Epidermal melanocyte (primary cell): ENCODE measurements around the gene RUFY3.
"Not testable (repeated sequence)": the region's sequence is repeated elsewhere in the genome, so short reads cannot be mapped to it uniquely, and the experiment has no call there.

Source experiments
- DNase-seq: peaks from one replicate; pipeline ENCODE4 v3.0.0; 2011; ENCODE audit warnings: low spot score; ENCODE audit not compliant: insufficient read length

Gene RUFY3

DNA sequence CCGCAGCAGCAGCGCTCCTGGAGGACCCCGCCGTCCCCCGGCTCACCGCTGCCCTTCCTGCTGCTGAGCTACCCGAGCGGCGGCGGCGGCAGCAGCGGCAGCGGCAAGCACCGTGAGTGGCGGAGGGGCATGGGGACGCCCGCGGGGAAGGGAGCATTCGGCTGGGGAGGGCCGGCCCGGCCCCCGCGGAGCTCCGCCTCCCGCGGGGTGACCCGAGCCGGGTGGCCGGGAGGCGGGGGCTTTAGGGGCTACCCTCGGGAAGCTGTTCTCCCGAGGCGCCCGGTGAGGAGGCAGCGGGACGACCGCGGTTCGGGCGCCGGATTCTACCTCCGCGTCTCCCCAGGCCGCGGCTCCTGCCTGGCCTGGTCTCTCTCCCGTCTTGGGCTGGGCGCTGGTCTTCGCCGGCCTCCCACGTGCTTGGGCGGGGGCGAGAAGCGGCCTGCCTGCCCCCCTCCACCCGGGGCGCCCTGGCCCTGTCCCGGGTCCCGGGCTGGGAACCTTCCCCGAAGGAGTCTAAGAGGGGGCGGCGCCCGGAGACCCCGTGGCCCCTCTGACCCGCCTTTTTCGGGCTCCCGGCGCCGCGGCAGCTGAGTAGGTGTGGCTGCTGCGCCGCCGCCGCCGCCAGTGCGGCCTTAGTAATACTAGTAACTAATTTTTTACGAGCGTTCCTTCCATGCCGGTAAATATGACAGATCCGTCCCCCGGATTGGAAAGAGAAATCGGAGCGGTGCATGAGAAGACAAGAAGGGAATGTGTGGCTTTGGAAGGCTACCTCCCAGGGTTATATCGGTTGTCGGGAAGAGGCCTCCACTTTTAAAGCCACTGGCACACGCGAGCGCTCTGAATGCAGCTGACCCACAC is 16.4 kb upstream of the RUFY3 start:
- peak; percentile 47 for DNase-seq

DNA sequence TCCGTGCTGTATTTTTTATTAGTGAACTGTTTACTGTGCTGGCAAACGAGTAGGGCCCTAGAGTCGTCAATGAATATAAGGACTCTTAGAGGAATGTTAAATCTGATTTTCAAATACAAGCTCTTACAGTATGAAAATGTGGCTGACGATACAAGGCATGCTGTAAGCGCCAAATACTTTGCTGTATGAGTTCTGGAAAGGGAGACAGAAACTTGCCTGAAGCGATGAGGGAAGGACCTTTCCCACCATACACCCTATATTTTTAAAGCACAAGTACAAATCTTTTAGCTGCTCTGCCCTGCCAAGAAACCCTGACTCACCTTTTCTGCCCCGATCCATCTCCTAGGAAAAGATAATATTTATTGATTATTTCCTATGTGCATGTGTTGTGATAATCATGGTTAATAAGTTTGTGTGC is 15.7 kb upstream of the RUFY3 start:
- no peak for DNase-seq

DNA sequence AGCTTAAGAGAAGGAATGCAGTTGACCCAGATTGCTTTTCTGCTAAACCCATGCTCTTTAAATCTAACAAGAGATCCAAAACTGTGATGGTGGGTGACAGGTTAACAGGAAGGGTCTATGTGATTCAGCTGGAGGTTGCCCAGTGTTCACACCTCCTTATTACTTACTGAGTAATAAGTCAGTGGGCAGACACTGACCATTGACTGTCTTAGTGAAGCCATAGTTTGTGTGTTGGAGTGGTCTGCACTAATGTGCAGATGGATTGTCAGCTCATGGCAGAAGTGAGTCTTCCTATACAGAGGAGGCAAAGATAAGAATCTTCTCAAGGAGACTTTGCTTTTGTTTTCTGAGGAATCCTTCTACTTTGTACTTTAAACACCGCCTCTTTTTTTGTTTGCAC is 15.2 kb upstream of the RUFY3 start:
- no peak for DNase-seq

DNA sequence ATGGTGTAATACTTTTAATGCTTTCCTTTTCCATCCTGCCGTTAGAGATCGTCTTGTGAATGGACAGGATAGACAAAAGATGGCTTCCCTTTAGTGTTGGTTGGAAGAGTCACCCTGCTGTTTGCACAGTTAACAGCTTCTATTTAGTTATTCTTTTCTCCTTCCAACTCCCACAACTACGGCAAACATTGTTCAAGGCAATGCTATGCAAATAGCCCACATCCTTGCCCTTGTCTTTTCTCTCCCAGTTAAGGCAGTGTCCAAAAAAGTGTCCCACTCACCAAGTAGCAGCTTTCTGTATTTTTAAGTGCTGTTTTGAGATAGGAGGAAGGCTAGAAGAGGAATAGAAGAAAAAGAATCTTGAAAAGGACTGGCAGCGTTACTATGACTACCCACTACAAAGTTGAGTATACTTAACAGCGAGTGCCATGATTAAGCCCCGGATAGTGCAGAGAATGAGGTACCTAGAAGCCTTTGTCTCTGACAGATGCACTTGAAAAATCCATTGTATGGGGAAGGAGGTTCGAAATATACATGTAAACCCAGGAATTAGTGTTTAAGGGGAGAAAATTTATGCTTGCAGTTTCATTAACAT is 12.1 kb upstream of the RUFY3 start:
- DNase-seq = no peak

DNA sequence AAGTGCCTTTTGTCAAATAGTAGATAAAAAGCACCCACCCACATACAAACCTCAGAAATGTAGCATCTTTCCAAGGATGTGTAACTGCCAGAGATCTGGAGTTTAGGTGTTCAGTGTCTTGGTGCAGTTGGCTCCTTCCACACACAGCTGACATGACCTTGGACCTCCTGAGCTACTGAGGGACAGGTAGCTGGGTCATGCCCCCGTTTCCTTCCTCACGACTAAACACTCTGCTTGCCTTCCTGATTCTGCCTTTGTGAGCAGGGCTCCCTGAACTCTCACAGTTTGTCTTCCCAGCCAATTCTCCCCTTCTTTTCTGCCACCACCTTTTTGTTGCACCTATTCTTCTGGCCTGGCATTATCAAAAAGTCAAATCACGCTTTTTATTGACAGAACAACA is 10.2 kb upstream of the RUFY3 start:
- no peak for DNase-seq

DNA sequence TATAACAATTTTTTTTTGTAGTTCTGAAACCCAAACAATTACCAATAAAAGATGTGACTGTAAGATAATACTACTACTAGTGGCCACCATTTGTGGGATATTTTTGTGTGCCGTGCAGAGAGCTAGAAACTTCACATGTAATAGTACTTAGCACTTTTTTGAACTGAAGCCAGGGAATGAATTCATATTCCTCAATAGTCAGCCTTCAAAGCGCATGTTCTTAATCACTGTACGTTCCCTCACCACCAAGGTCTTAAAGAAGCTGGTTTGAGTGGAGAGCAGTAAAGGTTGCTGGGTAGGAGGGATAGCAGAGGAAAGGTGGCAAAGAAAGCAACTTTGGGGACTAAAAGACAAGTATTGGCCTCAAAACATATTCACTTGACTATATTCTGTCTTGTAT is 9.6 kb upstream of the RUFY3 start:
- DNase-seq = no peak

DNA sequence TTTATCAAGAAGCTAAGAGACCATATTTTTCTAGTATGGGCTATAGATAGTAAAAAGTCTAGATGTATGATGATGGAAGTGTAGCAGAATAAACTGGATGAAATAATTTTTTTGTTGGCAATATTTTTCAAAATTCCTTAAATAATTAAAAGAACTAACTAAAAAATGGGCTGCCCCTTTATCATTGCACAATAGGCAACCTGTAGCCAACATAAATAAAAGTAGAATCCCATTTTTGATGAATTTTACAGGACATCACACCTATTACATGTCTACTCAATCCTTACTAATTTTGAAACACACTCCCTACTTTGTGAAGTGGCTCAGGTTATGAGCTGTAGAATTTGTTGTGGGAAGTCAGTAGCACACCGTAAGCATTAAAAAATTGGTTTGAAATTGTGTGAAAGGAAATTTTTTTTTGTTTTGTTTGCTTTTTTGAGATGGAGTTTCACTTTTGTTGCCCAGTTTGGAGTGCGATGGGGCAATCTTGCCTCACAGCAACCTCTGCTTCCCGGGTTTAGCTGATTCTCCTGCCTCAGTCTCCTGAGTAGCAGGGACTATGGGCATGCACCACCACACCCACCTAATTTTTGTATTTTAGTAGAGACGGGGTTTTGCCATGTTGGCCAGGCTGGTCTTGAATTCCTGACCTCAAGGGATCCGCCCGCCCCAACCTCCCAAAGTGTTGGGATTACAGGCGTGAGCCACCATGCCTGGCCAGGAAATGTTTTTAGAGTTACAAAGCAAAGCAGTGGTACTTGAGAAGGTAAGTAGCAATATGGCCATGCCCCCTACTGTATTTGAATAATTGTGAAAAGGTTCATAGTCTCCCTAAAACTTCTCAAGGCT is 8.9 kb upstream of the RUFY3 start:
- no peak for DNase-seq

DNA sequence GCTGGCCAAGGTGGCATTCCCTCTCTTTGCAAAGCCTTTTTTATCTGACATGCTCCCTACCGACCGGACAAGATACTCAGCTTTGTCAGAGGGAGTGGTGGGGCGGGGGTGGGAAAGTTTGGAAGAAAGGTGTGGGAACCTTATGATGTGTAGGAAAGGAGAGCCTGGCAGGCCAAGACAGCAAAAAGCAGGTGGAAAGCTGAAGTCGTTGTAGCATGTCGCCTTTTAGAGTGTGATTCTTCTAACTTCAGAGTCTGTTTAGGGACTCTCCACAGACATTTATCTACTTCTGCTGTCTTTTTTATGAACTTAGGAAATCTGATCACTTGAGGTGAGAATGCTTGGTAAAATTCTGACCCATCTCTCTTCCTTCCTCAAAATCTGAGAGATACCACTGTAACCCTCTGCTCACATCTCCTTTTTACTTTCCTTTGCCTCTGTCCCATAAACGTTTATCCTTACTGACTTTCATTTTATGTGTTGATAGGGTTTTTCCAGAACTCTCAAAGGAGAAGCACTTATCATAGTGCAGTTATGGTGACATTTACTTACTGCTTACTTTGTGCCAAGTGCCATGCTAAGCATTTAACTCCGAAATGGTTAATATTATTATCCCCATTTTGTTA is 8.2 kb upstream of the RUFY3 start:
- no peak for DNase-seq

DNA sequence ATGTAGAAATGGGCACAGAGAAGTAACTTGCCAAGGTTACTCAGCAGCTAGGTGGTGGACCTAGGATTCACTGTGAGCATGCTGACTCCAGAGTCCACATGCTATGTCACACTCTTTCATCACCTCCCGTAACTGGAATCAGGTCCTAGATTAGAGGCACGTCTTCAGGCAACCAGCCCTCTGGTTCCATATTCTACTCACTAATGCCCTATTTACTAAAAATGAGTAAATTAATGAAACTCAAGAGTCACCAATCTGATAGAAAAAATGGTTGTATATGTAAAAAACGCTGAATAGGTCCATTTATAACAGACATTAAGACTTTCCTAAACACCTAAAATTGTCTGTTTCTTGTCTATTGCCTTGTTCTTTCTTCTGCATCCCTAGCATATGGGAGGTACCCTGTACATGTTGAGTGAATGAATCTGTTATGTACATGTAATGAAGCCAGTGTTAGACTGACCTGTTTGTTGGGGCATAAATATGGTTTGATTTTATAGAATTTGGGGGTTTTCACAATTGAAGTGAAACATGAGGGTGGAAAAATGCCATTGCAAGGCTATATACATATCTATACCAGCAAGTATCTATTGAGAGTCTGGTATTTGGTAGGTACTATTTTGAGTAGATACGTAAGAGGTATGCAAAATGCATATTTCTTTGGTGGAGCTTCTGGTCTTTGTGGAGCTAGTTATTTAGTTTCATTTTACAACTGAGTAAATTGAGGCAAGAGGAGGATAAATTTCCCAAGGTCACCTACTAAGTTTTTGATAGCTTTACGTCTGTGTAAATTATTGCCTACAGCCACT is 7.5 kb upstream of the RUFY3 start:
- DNase-seq = no peak

DNA sequence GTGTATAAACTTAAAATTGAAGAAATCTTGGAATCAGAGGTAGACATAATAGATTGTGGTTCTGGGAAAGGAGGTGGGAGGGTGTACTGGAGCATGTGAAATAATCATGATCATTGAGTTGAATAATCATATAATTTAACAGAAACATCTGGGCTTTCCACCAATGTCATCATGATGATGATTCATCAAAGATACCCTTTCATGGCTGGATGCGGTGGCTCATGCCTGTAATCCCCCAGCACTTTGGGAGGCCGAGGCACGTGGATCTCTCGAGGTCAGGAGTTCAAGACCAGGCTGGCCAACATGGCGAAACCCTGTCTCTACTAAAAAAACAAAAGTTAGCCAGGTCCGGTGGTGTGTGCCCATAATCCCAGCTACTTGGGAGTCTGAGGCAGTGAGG is 6.7 kb upstream of the RUFY3 start:
- DNase-seq = no peak

DNA sequence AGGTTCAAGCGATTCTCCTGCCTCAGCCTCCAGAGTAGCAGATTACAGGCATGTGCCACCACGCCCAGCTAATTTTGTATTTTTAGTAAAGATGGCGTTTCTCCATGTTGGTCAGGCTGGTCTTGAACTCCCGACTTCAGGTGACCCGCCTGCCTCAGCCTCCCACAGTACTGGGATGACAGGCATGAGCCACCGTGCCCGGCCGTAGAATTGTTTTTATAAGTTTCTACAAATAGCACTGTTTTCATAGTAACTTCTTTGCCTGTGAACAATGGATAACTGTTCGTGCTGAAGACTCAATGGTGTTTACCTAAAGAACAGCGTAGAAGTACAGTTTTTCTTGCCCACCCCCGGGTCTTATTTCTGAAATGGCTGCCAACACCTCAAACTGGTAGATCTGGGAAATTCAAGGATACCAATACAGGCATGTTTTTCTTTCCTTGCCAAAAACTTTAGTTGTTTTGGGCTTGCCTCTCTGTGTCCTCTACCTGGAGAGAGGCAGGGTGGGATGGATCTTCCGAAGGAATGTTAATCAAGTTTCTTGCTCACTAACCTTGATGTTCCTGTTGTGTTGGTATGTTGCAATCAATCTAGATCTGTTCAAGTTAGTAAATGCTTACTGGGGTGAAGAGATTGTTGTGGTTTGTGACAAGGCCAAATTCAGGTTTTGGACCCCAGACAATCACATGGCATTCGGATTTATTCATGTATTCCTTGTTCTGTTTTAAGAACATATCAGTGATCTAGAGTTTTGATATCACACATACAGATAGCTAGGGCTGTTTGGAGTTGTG is 2.8 kb upstream of the RUFY3 start:
- no peak for DNase-seq

DNA sequence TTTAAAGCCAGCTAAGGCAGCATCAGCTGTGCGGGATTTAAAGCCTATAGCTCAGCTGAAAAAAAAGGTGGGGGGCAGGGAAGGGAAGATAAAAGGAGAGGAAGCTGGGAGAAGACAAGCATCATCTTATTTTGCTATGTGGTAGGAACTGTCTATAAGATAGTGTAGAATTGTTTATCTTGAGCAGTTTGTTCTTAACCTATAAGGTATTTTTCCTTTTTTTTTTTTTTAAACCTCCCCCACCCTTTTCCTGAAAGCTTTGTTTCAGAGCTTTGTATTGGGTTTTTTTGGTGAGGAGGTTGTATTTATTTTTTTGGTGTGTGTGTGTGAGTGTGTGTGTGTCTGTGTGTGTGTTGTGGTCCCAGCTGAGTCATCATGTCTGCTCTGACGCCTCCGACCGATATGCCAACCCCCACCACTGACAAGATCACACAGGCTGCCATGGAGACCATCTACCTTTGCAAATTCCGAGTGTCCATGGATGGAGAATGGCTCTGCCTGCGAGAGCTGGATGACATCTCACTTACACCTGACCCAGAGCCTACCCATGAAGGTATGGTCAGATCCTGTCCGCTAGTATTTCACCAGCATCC is 531 bp downstream of the RUFY3 start:
- no peak for DNase-seq

DNA sequence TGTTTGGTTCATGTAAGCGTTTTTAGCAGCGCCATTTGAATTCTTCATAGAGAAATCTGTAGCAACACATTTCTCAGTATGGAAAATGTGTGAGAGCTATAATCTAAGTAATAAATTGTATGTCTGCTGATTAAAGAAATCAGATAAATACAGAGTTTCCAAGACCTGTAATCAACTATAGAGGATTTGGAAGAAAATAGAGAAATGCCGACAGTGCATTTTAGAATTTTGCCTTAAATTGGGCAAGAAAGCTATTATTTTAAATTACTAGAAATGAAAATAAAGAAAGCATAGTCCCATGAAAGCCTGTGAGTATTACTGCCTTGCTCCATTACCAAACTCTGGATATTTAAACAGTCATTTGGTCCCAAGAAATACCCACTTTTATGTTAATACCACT is 2.7 kb downstream of the RUFY3 start:
- no peak for DNase-seq

DNA sequence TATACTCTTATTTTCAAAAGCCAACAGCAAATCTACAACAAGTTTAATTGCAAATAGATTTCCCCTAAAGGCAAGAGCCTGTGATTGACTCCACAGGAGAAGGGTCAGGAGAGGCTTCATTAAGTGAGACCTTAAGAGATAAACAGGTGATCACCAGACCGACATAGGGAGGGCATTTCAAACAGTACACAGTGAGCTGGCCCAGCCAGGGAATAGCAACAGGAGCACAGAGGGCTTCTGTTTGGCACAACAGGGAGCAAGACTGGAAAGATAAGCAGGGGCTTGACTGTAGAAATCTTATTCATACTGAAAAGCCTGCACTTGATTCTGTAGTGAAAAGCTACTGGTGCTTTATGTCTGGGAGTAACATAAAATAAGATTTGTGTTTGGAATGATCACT is 3.9 kb downstream of the RUFY3 start:
- DNase-seq = no peak

DNA sequence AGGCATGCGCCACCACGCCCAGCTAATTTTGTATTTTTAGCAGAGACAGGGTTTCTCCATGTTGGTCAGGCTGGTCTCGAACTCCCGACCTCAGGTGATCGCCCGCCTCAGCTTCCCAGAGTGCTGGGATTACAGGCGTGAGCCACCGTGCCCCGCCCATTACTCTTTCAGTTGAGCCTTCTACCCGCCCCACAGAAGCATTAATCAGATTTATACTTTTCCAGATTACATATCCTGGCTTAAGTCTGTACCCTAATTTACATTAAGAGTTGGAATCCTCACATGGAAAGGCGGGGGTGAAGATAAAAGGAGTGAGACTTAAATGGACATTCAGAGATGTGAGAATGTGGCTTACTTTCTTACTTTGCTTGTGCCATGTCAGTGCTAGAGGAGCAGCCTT is 4.8 kb downstream of the RUFY3 start:
- DNase-seq = not testable (repeated sequence)

DNA sequence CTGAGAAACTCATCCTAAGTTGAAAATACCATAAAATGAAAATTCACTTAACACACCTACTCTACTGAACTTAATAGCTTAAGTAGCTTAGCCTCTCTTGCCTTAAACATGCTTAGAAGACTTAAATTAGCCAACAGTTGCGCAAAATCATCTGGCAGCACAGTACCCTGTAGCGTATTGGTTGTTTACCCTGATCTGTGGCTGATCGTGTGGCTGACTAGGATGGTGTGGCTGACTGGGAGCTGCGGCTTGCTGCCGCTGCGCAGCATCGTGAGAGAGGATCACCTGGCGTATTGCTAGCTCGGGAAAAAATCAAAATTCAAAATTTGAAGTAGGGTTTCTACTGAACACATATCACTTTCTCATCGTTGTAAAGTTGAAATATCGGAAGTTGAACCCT is 6.3 kb downstream of the RUFY3 start:
- no peak for DNase-seq

DNA sequence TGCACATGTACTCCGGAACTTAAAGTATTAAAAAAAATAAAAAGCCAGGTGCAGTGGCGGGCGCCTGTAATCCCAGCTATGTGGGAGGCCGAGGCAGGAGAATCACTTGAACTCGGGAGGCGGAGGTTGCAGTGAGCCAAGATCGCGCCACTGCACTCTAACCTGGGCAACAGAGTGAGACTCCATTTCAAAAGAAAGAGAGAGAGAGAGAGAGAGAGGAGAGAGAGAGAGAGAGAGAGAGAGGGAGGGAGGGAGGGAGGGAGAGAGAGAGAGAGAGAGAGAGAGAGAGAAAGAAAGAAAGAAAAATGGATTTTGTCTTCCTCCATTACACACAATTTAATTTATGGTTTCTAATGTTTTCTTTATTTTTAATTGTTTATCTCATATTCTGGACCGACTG is 11.1 kb downstream of the RUFY3 start:
- not testable (repeated sequence) for DNase-seq

DNA sequence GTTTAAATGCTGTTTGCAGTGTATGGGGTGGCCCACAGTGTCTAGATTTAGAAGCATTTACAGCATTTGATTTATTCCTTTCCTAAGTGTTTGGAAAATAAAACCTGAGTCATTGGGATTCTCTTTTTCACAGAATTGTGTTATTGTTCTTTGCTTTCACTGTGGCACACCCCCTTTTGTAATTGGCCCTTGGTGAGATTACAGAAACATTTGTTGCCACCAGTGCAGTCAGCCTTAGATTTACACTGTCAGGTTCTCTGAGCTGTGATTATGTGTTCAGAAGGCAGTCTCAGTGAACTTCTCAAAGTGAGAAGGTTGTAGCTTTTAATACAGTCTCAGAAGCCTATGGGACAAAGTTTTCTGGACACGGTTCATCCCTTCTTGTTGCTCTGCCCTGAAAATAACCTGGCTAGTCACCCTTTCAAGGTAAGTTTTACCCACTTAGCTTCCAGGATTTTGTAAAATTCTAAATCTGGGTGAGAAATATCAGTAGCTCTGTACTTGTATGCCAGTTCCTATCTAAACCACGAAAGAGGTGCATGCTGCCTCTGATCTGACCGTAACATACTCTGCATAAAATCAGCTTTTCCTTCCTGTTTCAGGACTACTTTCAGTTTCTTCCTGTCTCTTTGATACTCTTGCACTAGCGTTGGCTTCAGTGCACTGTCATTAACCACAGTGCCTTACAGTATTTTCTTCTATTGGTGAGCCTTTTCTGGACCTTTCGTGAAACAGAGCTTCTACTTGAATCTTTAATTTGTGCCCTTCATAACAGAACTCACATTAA is 12.6 kb downstream of the RUFY3 start:
- no peak for DNase-seq

DNA sequence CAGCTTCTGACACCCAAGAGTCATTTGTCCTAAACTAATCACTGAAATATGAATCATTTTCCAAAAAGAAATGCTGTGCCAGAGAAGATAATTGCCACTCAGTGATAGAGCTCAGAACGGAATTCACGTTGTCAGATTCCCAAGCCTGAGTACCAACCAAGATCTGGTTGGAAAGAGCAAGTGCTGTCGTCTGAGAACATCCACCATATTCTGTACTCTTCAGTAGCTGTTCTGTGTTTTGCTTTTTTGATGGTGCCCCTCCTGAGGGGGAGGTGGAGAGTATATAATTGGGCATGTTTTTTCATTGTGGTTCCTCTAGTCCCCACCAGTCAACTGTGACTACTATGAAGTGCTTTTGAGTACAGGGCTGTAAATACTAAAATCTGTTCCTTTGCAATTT is 13.2 kb downstream of the RUFY3 start:
- DNase-seq = no peak
